Nephron progenitor cell (in vitro differentiated cells): ENCODE data around the gene NES.
A peak's percentile ranks its signal among the peaks of the same experiment; 100 is the strongest.

ENCODE experiments used
- DNase-seq: peaks from one replicate; pipeline ENCODE4 v3.0.0; 2021
- H3K27ac Mint-ChIP-seq: 2 replicates; pipeline ENCODE4 v1.8.0; 2021; ENCODE audit warnings: mild to moderate bottlenecking, moderate library complexity, mixed read lengths
- H3K27me3 Mint-ChIP-seq: 2 replicates; pipeline ENCODE4 v1.8.0; 2021; ENCODE audit warnings: mild to moderate bottlenecking, low read depth, mixed read lengths; ENCODE audit not compliant: poor library complexity
- H3K36me3 Mint-ChIP-seq: 2 replicates; pipeline ENCODE4 v1.8.0; 2021; ENCODE audit warnings: low read depth, mixed read lengths
- H3K4me1 Mint-ChIP-seq: 2 replicates; pipeline ENCODE4 v1.8.0; 2021; ENCODE audit warnings: mixed read lengths
- H3K4me3 Mint-ChIP-seq: 2 replicates; pipeline ENCODE4 v1.8.0; 2021; ENCODE audit warnings: mild to moderate bottlenecking, moderate library complexity, mixed read lengths
- H3K9me3 Mint-ChIP-seq: 2 replicates; pipeline ENCODE4 v1.8.0; 2021; ENCODE audit warnings: mild to moderate bottlenecking, moderate library complexity, mixed read lengths
- CTCF ChIP-seq: fragments of 200-600 bp; sonication (generic); IDR thresholded peaks from 2 replicates; pipeline ENCODE4 v1.5.0; 2021; ENCODE audit warnings: antibody characterized with exemption

The NES gene

GRCh38 chr1:156681196-156681960, 4.2 kb upstream of the NES start:
- no peak for DNase-seq
- Mint-ChIP-seq H3K36me3 (no peaks in the 10 kb centered on the region), H3K4me3 (no peak overlapping the region), H3K9me3 (no peaks in the 10 kb centered on the region), H3K27me3 (peaks cover 42% of the 10 kb centered on the region), H3K4me1 (peaks cover 38% of the 10 kb centered on the region), H3K27ac (no peak overlapping the region)
- no peak for TF ChIP-seq CTCF

DNA sequence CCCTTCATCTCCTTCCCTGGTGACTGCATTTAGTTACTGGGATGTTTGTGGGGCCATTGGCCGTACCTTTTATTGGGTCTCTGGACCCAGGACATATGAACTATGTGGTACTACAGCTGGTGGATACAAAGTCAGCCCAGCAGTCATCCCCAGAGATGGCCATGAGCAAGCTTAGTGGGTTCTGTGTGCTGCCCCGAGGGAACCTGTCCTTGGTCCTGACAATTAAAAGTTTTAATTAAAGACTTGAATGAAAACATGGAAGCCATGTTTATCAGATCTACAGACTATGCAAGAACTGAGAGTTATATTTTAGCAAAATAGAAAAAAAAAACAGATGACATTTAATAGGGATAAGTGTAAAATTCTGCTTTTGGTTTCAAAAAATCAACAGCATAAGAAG, 2.8 kb upstream of the NES start:
- DNase-seq, result no peak
- Mint-ChIP-seq H3K27me3 (peaks cover 40% of the 10 kb centered on the region), H3K36me3 (peaks cover under 1% of the 10 kb centered on the region), H3K27ac (no peak overlapping the region), H3K4me1 (peaks cover 49% of the 10 kb centered on the region), H3K9me3 (no peaks in the 10 kb centered on the region), H3K4me3 (no peak overlapping the region)
- TF ChIP-seq CTCF, result no peak

- H3K36me3 Mint-ChIP-seq, result peaks cover 21% of the 10 kb centered on the region
- peak overlapping the region; percentile 88 for H3K4me3 Mint-ChIP-seq
- peaks cover 61% of the 10 kb centered on the region for H3K4me1 Mint-ChIP-seq
- H3K9me3 Mint-ChIP-seq, result no peaks in the 10 kb centered on the region
- H3K27me3 Mint-ChIP-seq, result peaks cover 33% of the 10 kb centered on the region
- peak overlapping the region; percentile 93 for H3K27ac Mint-ChIP-seq
- TF ChIP-seq CTCF, result peak; percentile 70
- peak; percentile 70 for DNase-seq
These were observed 699 bp upstream of the NES start for GRCh38 chr1:156677616-156678596.

DNA sequence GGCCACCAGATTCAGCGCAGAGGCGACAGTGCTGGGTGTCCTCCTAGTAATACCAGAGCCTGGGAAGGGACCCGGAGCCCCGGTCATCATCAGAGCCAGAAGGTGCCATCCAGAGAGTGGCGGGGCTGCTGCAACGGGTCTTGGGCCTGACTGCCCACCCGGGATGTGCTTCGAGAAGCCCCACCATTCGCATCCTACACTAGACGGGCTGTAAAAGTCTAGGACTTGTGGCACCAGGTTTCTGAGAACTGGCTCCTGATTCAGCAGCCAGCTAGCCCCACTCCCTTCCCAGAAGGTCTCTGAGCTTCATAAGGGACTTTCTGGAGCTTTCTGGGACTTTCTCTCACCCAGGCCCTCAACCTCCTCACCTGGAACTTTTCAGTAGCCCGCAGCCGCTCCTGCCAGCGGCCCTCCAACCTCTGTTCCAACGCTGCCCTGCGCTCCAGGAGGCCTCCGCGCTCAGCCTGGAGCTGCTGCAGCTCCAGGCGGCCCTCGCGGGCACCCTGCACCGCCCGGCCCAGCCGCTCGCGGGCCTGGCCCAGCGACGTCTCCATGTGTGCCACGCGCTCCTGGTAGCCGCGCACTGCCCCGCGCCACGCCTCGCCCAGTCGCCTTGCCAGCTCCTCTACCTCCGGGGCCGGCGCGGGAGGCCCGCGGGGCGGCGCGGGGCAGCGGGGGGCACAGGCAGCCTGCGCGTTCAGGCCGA, 940 bp downstream of the NES start:
- no peak for TF ChIP-seq CTCF
- Mint-ChIP-seq H3K4me1 (peaks cover 62% of the 10 kb centered on the region), H3K27ac (peak overlapping the region; percentile 83), H3K27me3 (peaks cover 33% of the 10 kb centered on the region), H3K9me3 (peaks cover 5% of the 10 kb centered on the region), H3K4me3 (peak overlapping the region; percentile 87), H3K36me3 (peaks cover 37% of the 10 kb centered on the region)
- DNase-seq, result no peak

- peaks cover 5% of the 10 kb centered on the region for H3K9me3 Mint-ChIP-seq
- peak overlapping the region; percentile 87 for H3K4me3 Mint-ChIP-seq
- peaks cover 41% of the 10 kb centered on the region for H3K36me3 Mint-ChIP-seq
- peaks cover 27% of the 10 kb centered on the region for H3K27me3 Mint-ChIP-seq
- peaks cover 70% of the 10 kb centered on the region for H3K4me1 Mint-ChIP-seq
- no peak for TF ChIP-seq CTCF
- peak overlapping the region; percentile 83 for H3K27ac Mint-ChIP-seq
- peak; percentile 63 for DNase-seq
These were observed 1.7 kb downstream of the NES start for GRCh38 chr1:156675210-156676113.
